IPS DF 6.9 (cell line): ENCODE measurements around the gene FBXO17.
A peak's percentile ranks its signal among the peaks of the same experiment; 100 is the strongest.

ENCODE experiments used
- DNase-seq: peaks from one replicate; pipeline ENCODE4 v3.0.0-alpha.2; 2013; ENCODE audit warnings: low read depth, low spot score
- H3K27ac ChIP-seq: one replicate; pipeline ENCODE4 v1.5.1; 2013; ENCODE audit warnings: low read length, control low read depth
- H3K27me3 ChIP-seq: 2 replicates; pipeline ENCODE4 v1.6.1; 2013; ENCODE audit warnings: mild to moderate bottlenecking, low read length; ENCODE audit not compliant: control insufficient read depth, insufficient read depth
- H3K36me3 ChIP-seq: 2 replicates; pipeline ENCODE4 v1.6.1; 2013; ENCODE audit warnings: low read length; ENCODE audit not compliant: control insufficient read depth, insufficient read depth
- H3K4me1 ChIP-seq: 2 replicates; pipeline ENCODE4 v1.6.1; 2013; ENCODE audit warnings: low read length; ENCODE audit not compliant: control insufficient read depth, insufficient read depth
- H3K4me3 ChIP-seq: 2 replicates; pipeline ENCODE4 v1.5.1; 2013; ENCODE audit warnings: mild to moderate bottlenecking, low read length
- H3K9me3 ChIP-seq: 2 replicates; pipeline ENCODE4 v1.6.1; 2013; ENCODE audit warnings: low read length, inconsistent platforms; ENCODE audit not compliant: control insufficient read depth, insufficient read depth
- WGBS: extraction: QIAGEN DNeasy Blood & Tissue Kit; methylation state at CpG from one replicate; pipeline ENCODE4 v1.1.7; 2013; ENCODE audit warnings: mixed read lengths, missing lambda C conversion rate; ENCODE audit not compliant: insufficient read length, insufficient coverage; 5-methylcytosine and 5-hydroxymethylcytosine counted together

FBXO17 gene, protein sequence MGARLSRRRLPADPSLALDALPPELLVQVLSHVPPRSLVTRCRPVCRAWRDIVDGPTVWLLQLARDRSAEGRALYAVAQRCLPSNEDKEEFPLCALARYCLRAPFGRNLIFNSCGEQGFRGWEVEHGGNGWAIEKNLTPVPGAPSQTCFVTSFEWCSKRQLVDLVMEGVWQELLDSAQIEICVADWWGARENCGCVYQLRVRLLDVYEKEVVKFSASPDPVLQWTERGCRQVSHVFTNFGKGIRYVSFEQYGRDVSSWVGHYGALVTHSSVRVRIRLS

DNA sequence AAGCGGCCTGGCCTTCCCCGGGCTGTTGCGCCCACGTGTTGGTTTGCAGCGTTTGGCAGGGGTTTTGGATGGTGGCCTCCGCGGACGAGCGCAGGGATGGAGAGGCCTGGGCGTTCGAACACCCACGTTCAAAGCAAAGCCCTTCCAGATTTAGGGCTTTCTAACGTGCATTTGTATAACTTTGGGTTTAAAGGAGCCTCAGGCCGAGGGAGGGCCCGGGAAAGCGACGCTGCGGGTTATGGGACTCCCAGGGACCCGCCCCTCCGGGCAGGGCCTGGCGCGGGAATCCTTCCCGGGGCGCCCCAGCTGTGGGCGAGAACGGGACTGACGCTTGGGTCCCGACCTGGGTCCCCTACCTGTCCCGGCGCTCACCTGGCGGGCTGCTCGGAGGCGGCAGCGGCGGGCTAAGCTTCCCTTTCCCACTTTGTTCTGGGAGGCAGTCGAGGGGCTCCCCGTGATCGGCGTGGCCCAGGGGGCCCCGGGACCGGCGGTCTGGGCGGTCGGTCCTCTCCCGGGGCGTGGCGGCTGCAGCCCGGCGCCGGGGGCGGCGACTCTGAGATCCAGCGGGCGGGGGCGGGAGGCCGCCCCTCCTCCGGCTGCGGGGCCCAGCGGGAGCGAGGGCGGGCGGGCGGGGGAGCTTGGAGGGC lies at the start of gene FBXO17:
TSS of gene FBXO17 (minus strand) at position 529 of the 647 bp plus-strand sequence. CDS start 25,423 bp downstream, outside the sequence.
- DNase-seq, result no peak

DNA sequence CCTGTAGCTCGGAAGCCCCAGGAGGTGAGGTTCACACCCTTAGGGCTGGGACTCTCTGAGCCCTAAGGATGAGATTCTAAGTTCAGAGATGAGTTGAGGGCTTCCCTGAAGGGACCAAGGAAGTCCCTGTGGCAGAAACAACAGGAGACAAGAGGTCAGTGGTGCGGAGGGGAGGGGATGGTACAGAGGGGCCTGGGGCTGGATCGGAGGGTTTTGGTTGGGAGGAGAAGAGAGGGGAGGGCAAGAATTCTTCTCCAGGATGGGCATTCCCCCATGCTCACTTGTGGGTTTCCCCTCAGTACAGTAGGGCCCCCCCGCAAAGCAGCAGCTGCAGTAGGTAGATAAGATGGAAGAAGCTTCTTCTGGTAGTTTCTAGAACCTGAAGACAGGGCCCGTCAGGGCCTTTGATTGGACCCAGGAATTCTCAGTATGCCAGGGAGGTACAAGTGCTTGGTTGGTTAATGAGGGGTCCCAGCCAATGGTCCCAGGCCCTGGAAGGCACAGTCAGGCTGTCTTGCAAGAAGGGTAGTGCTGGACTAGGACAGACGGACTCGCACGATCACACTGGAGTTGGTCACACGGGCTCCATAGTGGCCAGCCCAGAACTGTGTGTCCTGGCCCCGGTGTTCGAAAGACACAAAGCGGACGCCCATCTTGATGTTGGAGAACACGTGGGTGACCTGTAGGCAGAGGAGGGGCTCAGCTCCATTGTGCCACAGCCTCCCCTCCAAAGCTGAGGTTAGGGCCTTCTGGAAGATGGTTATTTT lies 49.5 kb upstream of the FBXO17 start:
- Histone ChIP-seq H3K27me3 (no peaks in the 10 kb centered on the region), H3K4me1 (no peaks in the 10 kb centered on the region), H3K36me3 (peaks cover 7% of the 10 kb centered on the region; the same call in 1 of the 2 replicates), H3K9me3 (no peaks in the 10 kb centered on the region), H3K4me3 (no peak overlapping the region), H3K27ac (no peak overlapping the region)
- WGBS, result no CpG with 5 or more reads among the region's 14 CpGs
- DNase-seq, result no peak

More for the DNA sequence above, at the start of gene FBXO17:
- Histone ChIP-seq H3K4me3 (peak within 1 kb of the TSS; percentile 88), H3K36me3 (no peaks in the 10 kb centered on the region), H3K27me3 (no peaks in the 10 kb centered on the region), H3K4me1 (no peaks in the 10 kb centered on the region), H3K27ac (no peak within 1 kb of the TSS), H3K9me3 (0 out of 2 replicates have a peak, but pooled peaks cover under 1% of the 10 kb centered on the region)
- no CpG with 5 or more reads among the region's 63 CpGs for WGBS

DNA sequence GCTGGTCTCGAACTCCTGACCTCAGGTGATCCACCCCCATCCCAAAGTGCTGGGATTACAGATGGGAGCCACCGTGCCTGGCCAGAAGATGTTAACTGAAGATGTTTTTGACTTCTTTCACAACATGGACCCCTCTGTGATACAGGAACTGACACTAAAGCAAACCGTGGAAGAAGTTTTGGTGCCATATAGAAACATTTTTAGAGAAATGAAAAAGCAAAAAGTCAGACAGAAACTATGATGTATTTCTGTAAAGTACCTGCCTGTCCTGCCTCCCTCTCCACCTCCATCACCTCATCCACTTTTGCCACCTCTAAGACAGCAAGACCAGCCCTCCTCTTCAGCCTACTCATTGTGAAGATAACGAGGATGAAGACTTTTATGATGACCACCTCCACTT lies 45.5 kb upstream of the FBXO17 start:
- no peaks in the 10 kb centered on the region for H3K9me3 ChIP-seq
- no CpG with 5 or more reads among the region's 4 CpGs for WGBS
- DNase-seq, result no peak

DNA sequence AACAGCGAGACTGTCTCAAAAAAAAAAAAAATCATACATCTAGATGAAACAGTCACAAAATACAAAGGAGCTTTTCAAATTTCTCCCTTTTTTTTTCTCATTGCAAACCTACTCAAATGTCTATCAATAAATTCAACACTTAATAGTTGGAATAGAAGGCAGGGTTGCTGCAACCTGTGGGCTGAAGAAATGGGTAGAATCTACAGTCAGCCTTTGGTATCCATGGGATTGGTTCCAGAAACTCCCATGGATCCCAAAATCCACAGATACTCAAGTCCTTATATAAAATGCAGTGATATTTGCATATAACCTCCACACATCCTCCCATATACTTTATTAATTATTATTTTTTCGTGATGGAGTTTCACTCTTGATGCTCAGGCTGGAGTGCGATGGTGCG lies 42.1 kb upstream of the FBXO17 start:
- Histone ChIP-seq H3K9me3 (no peaks in the 10 kb centered on the region), H3K27me3 (no peaks in the 10 kb centered on the region)
- whole genome bisulfite sequencing, result no CpG with 5 or more reads among the region's 4 CpGs

More for the DNA sequence above, 45.5 kb upstream of the FBXO17 start:
- H3K36me3 ChIP-seq, result no peaks in the 10 kb centered on the region; the same call in 1 of the 2 replicates
- no peak overlapping the region for H3K4me3 ChIP-seq
- H3K4me1 ChIP-seq, result no peaks in the 10 kb centered on the region
- no peaks in the 10 kb centered on the region for H3K27me3 ChIP-seq
- no peak overlapping the region for H3K27ac ChIP-seq

DNA sequence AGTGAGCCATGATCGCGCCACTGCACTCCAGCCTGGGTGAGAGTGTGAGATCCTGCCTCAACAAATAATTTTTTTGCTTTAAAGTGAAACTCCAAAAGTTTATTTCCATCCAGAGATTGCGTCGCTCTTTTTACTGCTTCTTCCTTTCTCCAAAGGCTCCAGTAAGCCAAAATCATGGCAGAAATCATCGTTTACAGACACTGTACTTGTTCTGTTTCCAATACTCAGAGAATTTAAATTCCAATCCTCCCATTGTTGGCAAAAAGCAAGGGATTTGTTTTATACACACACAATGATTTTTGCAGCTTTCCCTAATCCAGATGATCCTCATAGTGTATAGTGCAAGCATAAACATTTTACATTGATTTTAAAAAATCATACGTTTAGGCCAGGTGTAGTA lies 41.5 kb upstream of the FBXO17 start:
- Histone ChIP-seq H3K27ac (no peak overlapping the region), H3K36me3 (no peaks in the 10 kb centered on the region), H3K4me3 (no peak overlapping the region), H3K4me1 (no peaks in the 10 kb centered on the region), H3K9me3 (no peaks in the 10 kb centered on the region), H3K27me3 (no peaks in the 10 kb centered on the region)
- DNase-seq, result no peak
- no CpG with 5 or more reads among the region's 6 CpGs for WGBS

More for the DNA sequence above, 42.1 kb upstream of the FBXO17 start:
- Histone ChIP-seq H3K27ac (no peak overlapping the region), H3K36me3 (no peaks in the 10 kb centered on the region), H3K4me1 (no peaks in the 10 kb centered on the region), H3K4me3 (no peak overlapping the region)
- DNase-seq, result no peak

DNA sequence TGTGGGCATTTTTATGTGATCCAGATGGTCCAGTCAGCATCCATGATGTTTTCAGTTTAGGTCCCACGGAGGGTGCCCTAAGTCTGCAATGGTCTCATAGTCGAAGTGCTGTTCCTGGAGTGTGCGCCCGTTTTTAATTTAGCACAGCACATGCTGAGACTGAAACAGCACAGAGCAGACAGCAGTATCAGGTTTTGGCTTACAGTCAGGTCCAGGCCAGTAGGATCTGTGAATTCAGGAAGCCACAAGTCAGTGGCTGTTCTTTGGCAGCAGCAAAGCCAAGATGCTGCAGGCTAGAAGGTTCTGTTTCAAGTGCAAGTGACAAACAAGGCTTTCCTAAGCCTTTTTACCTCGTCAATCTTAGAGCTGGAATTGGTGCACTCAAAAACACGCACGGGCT lies 38.5 kb upstream of the FBXO17 start:
- WGBS, result no CpG with 5 or more reads among the region's 7 CpGs
- H3K27ac ChIP-seq, result no peak overlapping the region
- no peak for DNase-seq

DNA sequence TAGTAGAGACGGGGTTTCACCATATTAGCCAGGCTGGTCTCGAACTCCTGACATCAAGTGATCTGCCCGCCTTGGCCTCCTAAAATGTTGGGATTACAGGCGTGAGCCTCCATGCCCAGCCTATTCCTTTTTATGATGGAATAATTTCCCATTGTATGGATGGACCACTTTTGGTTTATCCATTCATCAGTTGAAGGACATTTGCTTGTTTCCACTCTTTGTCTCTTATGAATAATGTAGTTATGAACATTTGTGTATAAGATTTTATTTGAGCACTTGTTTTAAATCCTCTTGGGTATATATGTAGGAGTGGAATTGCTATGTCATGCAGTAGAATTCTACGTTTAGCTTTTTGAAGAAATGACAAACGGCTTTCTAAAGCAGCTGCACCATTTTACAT lies 33.5 kb upstream of the FBXO17 start:
- WGBS, result no CpG with 5 or more reads among the region's 6 CpGs
- H3K4me1 ChIP-seq, result peaks cover 1% of the 10 kb centered on the region; the same call in 1 of the 2 replicates
- H3K9me3 ChIP-seq, result no peaks in the 10 kb centered on the region
- no peaks in the 10 kb centered on the region for H3K27me3 ChIP-seq
- DNase-seq, result no peak
- no peak overlapping the region for H3K27ac ChIP-seq
- no peaks in the 10 kb centered on the region for H3K36me3 ChIP-seq
- no peak overlapping the region for H3K4me3 ChIP-seq

More for the DNA sequence above, 38.5 kb upstream of the FBXO17 start:
- no peaks in the 10 kb centered on the region for H3K27me3 ChIP-seq
- no peaks in the 10 kb centered on the region for H3K36me3 ChIP-seq
- H3K4me3 ChIP-seq, result no peak overlapping the region
- H3K9me3 ChIP-seq, result no peaks in the 10 kb centered on the region
- H3K4me1 ChIP-seq, result no peaks in the 10 kb centered on the region

DNA sequence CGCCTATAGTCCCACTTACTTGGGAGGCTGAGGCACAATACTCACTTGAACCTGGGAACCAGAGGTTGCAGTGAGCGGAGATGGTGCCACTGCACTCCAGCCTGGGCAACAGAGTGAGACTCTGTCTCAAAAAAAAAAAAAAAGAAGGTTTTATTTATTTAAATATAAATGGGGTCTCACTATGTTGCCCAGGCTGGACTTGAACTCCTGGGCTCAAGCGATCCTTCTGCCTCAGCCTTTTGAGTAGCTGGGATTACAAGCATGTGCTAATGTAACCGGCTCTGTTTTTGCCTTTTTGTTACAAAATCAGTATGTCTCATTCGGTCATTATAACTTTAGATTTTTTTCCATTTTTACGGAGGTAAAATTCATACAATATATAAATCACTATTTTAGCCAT lies 32.6 kb upstream of the FBXO17 start:
- no peak overlapping the region for H3K27ac ChIP-seq
- DNase-seq, result no peak
- peaks cover 1% of the 10 kb centered on the region; the same call in 1 of the 2 replicates for H3K4me1 ChIP-seq
- H3K27me3 ChIP-seq, result no peaks in the 10 kb centered on the region
- no peaks in the 10 kb centered on the region for H3K36me3 ChIP-seq
- no peaks in the 10 kb centered on the region for H3K9me3 ChIP-seq
- WGBS, result no CpG with 5 or more reads among the region's 6 CpGs
- no peak overlapping the region for H3K4me3 ChIP-seq

DNA sequence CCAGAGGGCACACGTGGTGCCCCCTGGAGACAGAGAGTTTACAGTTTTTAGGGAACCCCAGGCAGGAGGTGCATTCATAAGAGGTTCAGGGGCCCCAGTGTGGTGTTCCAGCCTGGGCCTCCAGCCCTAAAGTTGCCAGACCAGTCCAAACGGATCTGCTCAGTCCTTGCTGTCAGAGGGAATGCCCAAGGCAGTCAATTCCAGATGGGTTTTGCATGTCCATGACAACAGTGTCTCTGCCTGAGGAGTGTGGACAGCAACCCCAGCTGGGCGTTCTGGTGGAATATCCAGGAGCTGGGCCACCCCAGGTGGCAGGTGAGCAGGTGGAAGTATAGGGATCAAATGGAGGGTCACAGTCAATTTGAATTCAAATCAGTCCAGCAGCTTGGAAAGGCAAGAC lies 31.6 kb upstream of the FBXO17 start:
- no peak for DNase-seq
- Histone ChIP-seq H3K4me3 (no peak overlapping the region), H3K4me1 (peaks cover 1% of the 10 kb centered on the region; the same call in 1 of the 2 replicates), H3K27ac (no peak overlapping the region), H3K9me3 (no peaks in the 10 kb centered on the region), H3K36me3 (no peaks in the 10 kb centered on the region), H3K27me3 (no peaks in the 10 kb centered on the region)
- WGBS, result no CpG with 5 or more reads among the region's 3 CpGs

DNA sequence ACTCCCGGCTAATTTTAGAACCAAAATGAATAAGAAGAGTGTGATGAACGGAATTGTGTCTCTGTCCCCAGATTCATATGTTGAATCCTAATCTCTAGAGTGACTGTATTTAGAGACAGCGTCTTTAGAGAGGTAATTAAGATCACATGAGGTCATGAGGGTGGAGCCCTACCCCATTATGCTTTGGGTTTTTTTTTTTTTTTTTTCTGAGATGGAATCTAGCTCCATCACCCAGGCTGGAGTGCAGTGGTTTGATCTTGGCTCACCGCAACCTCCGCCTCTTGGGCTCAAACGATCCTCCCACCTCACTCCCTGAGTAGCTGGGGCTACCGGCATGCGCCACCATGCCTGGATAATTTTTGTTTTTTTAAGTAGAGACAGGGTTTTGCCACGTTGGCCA lies 28.9 kb upstream of the FBXO17 start:
- Histone ChIP-seq H3K27me3 (no peaks in the 10 kb centered on the region), H3K4me1 (peaks cover 1% of the 10 kb centered on the region; the same call in 1 of the 2 replicates), H3K27ac (no peak overlapping the region), H3K9me3 (no peaks in the 10 kb centered on the region), H3K36me3 (no peaks in the 10 kb centered on the region), H3K4me3 (no peak overlapping the region)
- WGBS, result no CpG with 5 or more reads among the region's 9 CpGs
- no peak for DNase-seq
